H7 (cell line): ENCODE results near the gene MSRB2. TPM values are rescaled to one million over a fixed set of nuclear protein-coding genes. Genes with fewer than 3 reads are reported as not detected.

ENCODE experiments used
- DNase-seq: peaks from one replicate; pipeline ENCODE4 v3.0.0; 2012
- H3K27me3 ChIP-seq: 2 replicates; pipeline ENCODE4 v1.6.0; 2011; ENCODE audit warnings: mild to moderate bottlenecking, low read length; ENCODE audit not compliant: control insufficient read depth, insufficient read depth
- H3K36me3 ChIP-seq: replicated peaks from 2 replicates; pipeline ENCODE4 v1.5.1; 2011; ENCODE audit warnings: low read length; ENCODE audit not compliant: control insufficient read depth, insufficient read depth
- H3K4me3 ChIP-seq: 2 replicates; pipeline ENCODE4 v1.5.1; 2011; ENCODE audit warnings: low read depth, mild to moderate bottlenecking, control low read depth, low read length, moderate library complexity; ENCODE audit not compliant: insufficient read depth
- total RNA-seq: library from RNA; depleted of rRNA; stranded (reverse); fragments of >200 nt; shearing (Covaris generic); gene quantifications from 2 replicates; pipeline ENCODE4 v1.2.3, GENCODE V29; 2014

MSRB2 gene
- total RNA-seq, 1 experiment from 2014 or later, result 19.2 TPM

DNA sequence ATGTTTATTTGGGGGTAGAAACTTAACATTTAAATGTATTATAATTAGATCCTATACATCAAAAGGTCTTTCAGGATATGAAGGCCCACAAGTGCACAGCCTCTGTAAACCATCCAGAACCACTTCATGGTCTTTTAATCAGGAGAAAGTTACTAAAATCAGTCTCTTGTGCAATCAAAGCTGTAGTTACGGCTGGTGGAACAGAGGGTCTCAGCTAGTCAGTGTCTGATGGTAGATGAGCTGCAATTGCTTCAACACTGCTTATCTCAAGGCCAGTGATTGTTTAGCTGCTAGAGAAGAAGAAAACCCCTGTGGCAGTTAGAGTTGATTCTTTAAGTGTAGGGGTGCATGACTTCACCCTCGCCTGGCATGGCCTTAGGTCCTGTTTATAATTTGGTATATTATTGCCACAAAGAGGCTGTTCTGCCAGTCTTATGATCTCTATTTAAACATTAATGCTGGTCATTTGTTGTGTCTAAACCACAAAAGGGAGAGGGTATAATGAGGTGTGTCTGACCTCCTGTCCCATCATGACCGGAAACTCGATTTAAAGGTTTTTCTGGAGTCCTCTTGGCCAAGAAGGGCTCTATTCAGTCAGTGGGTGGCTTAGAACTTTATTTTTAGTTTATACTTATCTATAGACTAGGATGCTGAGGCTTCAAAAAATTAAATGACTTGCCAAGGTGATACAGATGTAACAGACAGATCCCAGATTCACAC, 21.3 kb downstream of the MSRB2 start:
- no peak for DNase-seq
- Histone ChIP-seq H3K36me3 (peaks cover 1% of the 10 kb centered on the region), H3K4me3 (no peak overlapping the region), H3K27me3 (no peaks in the 10 kb centered on the region)

DNA sequence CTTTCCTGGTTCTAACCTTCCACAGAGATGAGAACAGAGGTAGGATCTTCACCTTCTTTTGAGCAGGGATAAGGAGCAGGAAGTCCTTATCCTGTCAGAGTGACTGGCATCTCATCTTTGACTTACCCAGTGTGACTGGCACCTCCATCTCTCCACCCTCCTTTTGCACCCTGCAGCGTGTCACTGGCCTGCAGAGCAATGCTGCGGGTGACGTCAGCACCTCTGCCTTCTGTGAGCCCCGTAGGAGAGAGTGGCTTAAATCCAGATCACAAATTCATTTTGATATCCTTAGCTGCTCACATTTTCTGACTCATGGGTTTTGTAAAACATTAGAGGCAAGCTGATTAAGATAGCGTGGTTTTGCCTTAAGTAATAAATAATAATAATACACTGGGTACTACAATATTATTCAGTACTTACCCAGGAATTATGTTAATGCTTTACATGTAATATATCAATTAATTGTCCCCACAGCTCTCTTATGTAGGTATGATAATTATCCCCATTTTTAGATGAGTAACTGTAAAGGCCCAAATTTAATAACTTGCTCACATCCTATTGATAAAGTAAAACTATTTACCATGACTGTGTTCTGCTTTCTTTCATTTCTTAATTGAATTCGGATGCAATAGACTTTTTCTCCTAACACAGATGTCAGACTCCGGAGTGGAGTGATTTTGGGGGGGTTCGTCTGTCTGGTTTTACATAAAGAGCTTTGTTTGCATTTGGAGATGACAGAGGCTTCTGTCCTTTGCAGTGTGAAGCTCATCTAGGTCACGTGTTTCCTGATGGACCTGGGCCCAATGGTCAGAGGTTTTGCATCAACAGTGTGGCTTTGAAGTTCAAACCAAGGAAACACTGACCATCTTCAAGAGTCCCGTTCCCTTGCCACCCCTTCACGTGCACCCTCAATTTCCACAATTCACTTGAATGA, 24.9 kb downstream of the MSRB2 start:
- Histone ChIP-seq H3K36me3 (peaks cover 1% of the 10 kb centered on the region), H3K4me3 (no peak overlapping the region), H3K27me3 (no peaks in the 10 kb centered on the region)
- no peak for DNase-seq

DNA sequence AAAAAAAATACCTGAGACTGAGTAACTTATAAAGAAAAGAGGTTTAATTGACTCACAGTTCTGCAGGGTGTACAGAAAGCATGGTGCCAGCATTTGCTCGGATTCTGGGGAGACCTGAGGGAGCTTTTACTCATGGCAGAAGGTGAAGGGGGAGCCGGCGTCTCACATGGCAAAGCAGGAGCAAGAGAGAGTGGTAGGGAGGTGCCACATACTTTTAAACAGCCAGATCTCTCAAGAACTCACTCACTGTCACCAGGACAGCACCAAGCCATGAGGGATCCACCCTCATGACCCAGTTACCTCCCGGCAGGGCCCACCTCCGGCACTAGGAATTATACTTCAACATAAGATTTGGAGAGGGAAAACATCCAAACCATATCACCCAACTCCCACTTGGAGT, 25.8 kb downstream of the MSRB2 start:
- Histone ChIP-seq H3K27me3 (no peaks in the 10 kb centered on the region), H3K4me3 (no peak overlapping the region), H3K36me3 (peaks cover 1% of the 10 kb centered on the region)
- no peak for DNase-seq

DNA sequence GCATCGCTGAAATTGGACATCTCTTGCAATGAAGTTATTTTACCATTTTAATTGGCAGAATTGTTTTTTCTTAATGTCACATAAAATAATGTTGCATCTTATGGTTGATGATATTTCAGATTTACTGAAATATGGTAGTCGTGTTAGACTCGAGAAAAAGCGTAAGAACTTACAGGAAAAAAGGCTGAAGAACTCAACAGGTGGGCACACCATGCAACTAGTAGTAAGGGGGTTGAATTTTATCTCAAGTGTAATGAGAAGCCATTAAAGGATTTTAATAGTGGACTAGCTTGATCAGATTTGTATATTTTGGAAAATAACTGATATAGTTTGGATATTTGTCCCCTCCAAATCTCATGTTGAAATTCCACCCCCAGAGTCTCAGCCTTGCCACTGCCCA, 41.1 kb downstream of the MSRB2 start:
- Histone ChIP-seq H3K36me3 (no peaks in the 10 kb centered on the region), H3K4me3 (no peak overlapping the region), H3K27me3 (no peaks in the 10 kb centered on the region)
- no peak for DNase-seq

DNA sequence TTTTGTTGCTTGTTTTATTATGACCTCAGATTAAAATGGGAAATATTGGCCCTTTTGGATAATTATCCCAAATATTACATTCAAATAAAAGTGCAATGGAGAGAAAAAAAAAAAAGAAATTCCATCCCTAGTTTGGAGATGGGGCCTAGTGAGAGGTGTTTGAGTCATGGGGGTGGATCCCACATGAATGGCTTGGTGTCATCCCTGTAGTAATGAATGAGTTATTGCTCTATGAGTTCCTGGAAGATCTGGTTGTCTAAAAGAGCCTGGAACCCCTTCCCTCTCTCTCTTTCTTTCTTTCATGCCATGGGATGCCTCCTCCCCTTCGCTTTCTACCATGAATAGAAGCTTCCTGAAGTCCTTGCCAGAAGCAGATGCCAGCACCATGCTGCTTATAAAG, 44.3 kb downstream of the MSRB2 start:
- DNase-seq, result no peak
- Histone ChIP-seq H3K36me3 (no peaks in the 10 kb centered on the region), H3K4me3 (no peak overlapping the region), H3K27me3 (no peaks in the 10 kb centered on the region)

DNA sequence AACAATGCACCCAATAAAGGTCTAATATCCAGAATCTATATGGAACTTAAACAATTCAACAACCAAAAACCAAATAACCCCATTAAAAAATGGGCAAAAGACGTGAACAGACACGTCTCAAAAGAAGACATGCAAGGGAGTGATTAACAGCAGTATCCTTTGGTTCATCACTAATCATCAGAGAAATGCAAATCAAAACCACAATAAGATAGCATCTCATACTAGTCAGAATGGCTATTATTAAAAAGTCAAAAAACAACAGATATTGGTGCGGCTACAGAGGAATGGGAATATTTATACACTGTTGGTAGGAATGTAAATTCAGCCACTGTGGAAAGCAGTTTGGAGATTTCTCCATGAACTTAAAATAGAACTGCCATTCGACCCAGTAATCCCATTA, 46.6 kb downstream of the MSRB2 start:
- Histone ChIP-seq H3K36me3 (no peaks in the 10 kb centered on the region), H3K4me3 (no peak overlapping the region), H3K27me3 (no peaks in the 10 kb centered on the region)
- no peak for DNase-seq

DNA sequence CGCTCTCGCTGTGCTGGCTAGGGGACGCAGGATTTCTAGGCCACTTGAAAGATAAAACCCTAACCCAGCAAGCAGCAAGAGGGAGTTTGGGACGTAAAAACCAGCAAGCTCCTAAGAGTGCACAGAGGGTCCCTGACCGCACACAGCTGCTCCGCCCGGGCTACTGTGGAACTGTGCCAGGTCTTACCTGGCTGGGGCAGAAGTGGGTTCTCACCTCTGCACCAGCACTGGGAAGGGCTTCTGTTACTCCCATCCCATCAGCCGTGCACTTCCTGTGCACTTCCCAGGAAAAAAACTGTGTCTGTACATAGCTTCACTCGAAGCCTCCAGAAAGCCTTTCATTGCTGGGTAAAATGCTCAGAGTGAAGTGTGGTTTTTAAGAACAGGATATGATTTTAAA, 50.9 kb downstream of the MSRB2 start:
- no peak for DNase-seq
- Histone ChIP-seq H3K36me3 (no peaks in the 10 kb centered on the region), H3K4me3 (no peak overlapping the region), H3K27me3 (no peaks in the 10 kb centered on the region)

DNA sequence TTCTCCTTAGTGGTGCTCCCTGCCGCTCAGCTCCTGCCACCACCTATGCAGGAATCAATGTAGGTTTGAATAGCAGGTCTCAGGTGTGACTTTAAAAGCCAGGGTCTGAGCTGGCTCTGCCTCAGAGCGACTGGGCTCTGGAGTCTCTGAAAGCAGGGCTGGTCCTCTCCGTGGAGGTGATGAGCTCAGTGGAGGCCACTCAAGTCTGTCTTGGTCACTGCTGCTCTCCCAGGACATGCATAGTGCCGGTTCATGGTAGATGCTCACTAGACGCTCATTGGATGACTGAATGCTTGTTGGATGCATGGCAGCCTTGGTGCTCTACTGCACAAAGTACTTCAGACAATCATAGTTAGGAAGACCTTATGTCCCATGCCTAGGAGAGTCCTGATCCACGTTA, 51.7 kb downstream of the MSRB2 start:
- no peaks in the 10 kb centered on the region for H3K27me3 ChIP-seq
- no peak for DNase-seq
- H3K36me3 ChIP-seq, result no peaks in the 10 kb centered on the region
- H3K4me3 ChIP-seq, result no peak overlapping the region

DNA sequence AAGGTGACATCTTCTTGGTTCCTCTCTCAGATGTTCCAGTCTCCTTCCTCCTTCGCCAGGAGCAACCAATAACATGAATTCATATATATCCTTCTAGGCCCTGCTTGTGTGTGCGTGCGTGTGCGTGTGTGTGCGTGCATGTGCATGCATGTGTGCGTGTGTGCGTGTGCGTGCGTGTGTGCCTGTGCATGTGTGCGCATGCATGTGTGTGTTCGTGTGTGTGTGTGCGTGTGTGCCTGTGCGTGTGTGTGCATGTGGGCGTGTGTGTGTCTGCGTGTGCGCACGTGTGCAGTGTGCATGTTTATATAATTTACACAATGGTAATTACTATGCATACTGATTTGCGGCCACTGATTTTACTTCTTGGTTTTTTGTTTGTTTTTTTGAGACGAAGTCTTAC, 52.8 kb downstream of the MSRB2 start:
- no peak for DNase-seq
- Histone ChIP-seq H3K4me3 (no peak overlapping the region), H3K36me3 (no peaks in the 10 kb centered on the region), H3K27me3 (no peaks in the 10 kb centered on the region)

DNA sequence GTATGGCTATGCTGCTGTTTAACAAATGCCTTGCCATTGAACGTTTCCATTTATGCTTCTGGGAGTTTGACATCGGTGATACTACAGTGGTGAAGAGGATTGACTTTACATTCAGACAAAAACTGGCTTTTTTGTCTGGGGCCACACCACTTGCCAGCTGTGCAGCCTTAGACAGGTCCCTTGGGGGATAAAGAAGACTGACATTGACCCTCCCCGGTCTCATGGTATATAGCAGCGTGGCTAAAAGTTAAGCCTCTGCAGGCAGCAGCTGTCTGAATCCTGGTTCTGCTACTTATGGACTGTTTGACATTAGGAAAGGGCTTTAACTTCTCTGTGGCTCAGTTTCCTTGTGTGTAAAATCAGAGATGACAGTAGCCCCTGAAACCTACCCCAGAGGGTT, 54.7 kb downstream of the MSRB2 start:
- H3K36me3 ChIP-seq, result no peaks in the 10 kb centered on the region
- no peaks in the 10 kb centered on the region for H3K27me3 ChIP-seq
- no peak overlapping the region for H3K4me3 ChIP-seq
- DNase-seq, result no peak

DNA sequence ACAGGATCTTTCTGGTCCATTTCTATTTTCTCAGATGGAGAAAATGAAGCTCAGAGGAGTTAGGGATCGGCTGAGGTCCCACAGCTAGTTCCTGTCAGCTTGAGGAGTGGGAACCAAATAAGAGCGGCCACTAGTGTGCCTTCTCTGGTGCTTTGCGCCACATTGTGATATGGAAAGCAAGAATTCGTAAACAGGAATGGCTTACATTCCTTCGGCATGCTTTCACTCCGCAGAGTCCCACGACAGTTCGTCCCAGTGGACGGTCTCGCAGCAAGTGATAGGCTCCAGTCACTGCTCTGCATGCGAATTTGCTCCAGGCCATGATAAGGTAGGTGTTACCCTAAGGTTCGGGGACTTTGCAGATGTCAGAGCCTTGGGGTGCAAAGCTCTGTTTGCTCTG, 55.2 kb downstream of the MSRB2 start:
- no peaks in the 10 kb centered on the region for H3K36me3 ChIP-seq
- no peak overlapping the region for H3K4me3 ChIP-seq
- no peak for DNase-seq
- no peaks in the 10 kb centered on the region for H3K27me3 ChIP-seq

DNA sequence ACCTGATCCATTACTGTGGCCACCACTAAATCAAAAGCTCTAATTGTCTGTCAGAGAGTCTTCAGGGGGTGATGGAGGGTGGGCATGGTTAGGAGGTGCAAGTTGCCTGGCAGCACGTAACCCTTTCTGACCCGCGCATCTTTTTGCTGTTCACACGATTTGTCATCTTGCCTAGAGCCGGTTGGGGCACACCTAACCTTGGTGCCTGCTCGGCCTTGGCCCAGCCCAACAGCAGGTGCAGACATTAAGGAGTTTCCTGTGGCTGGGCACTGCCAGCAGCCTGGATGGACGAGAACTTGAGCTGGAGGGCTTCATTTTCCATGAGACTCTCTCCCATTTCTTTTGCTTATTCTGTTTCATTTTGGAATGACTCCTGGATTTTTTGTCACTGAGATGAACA, 55.7 kb downstream of the MSRB2 start:
- no peak for DNase-seq
- Histone ChIP-seq H3K4me3 (no peak overlapping the region), H3K36me3 (no peaks in the 10 kb centered on the region), H3K27me3 (no peaks in the 10 kb centered on the region)

DNA sequence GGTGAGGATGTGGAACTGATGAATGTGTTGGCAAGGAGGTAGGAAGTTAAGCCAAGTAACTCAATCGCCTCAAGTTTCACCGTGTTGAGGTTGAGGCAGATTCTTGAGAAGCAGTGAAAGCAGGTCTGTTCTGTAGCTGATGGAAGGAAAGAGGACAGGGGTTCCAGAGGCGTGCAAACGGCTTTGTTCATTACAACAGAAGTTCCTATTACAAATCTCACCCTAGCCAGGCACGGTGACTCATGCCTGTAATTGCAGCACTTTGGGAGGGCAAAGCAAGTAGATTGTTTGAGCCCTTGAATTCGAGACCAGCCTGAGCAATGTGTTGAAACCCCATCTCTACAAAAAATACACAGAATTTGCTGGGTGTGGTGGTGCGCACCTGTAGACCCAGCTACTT, 59.8 kb downstream of the MSRB2 start:
- DNase-seq, result no peak
- Histone ChIP-seq H3K4me3 (no peak overlapping the region), H3K36me3 (no peaks in the 10 kb centered on the region), H3K27me3 (no peaks in the 10 kb centered on the region)

DNA sequence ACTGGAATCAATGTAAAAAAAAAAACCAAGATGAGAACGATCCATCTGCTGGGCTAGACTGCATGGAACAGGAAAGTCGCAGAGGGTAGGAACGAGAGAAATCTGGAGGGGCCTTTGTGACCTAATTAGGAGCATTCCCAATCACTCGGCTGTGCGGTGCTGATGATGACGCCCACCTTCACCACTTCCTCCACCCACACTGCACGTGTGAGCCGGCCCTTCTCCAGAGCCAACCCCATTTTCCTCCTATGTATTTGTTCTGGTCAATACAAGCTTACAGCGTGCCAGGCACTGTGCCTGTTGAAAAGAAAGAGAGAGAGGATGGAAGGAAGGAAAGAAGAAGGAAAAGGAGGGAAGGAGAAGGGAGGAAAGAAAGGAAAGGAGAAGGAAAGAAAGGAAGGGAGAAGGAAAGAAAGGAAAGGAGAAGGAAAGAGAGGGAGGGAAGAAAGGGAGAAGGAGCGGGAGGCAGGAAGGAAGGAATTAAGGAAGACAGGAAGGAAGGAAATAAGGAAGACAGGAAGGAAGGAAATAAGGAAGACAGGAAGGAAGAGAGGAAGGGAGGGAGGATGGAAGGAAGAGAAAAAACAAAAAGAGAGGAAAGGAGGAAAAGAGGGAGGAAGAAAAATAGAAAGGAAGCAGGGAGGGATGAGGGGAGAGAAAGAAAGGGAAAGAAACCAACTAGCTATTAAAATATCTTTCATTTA, 61.2 kb downstream of the MSRB2 start:
- peaks cover 9% of the 10 kb centered on the region for H3K27me3 ChIP-seq
- no peak overlapping the region for H3K4me3 ChIP-seq
- no peak for DNase-seq
- H3K36me3 ChIP-seq, result no peaks in the 10 kb centered on the region

DNA sequence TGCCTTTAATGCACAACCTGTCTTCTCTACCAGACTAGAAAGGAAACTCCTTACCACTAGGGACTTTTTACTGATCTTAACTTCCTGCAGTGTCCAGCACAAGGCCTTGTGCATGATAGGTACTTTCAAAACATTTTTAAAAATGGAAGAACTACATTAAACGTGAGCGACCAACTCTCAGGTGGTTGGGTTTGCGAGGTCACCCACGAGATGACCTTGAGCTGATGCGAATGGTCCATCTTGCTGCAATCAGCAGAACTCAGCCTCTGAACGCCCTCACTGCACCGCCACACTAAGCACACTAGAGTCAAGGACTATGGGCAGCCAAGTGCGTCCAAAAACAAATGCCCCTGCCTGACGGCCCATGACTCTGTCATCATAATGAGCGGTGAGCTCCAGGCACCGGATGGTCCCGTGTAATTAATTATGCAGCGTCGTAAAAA, 61.9 kb downstream of the MSRB2 start:
- no peak for DNase-seq
- H3K27me3 ChIP-seq, result peaks cover 9% of the 10 kb centered on the region
- H3K36me3 ChIP-seq, result no peaks in the 10 kb centered on the region
- H3K4me3 ChIP-seq, result no peak overlapping the region
